BE2C (cell line): ENCODE measurements around the gene LRRTM4.

Source experiments
- DNase-seq: peaks from one replicate; pipeline ENCODE4 v3.0.0-alpha.2; 2020
- H3K27me3 ChIP-seq: fragments of 250-450 bp; sonication (Bioruptor Pico); 2 replicates; pipeline ENCODE4 v1.5.1; 2020; ENCODE audit warnings: mild to moderate bottlenecking
- H3K36me3 ChIP-seq: fragments of 250-450 bp; sonication (Bioruptor Pico); 2 replicates; pipeline ENCODE4 v1.5.1; 2020; ENCODE audit warnings: mild to moderate bottlenecking
- H3K4me1 ChIP-seq: fragments of 250-450 bp; sonication (Bioruptor Pico); 2 replicates; pipeline ENCODE4 v1.5.1; 2020
- H3K4me3 ChIP-seq: 2 replicates; pipeline ENCODE4 v1.5.1; 2011; ENCODE audit warnings: low read depth, low read length
- H3K9me3 ChIP-seq: fragments of 250-450 bp; sonication (Bioruptor Pico); 2 replicates; pipeline ENCODE4 v1.5.1; 2020
- TF ChIP-seq, protein P1 (sequence below): IDR thresholded peaks from 2 replicates; pipeline ENCODE4 v1.5.1; 2012; ENCODE audit warnings: mild to moderate bottlenecking, low read depth, low read length

Gene LRRTM4

DNA sequence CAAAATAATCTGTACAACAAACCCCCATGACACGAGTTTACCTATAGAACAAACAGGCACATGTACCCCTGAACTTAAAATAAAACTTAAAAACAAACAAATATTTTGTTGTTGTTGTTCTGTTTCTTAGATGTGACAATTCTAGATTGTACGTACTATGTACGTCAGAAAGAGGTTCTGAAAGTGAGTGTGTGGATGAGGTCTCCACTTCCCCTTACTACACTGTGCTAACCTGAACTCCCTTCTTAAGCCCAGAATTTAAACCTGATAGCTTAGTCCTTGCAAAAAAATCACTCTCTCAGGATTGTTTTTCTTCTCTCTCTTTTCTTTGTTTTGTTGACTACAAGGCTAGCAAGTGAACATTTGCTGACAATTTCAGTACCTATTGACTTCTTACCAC lies 581.6 kb downstream of the LRRTM4 start:
- no peaks in the 10 kb centered on the region for H3K27me3 ChIP-seq
- no peaks in the 10 kb centered on the region for H3K4me1 ChIP-seq
- H3K9me3 ChIP-seq = no peaks in the 10 kb centered on the region
- DNase-seq = no peak
- no peak overlapping the region for H3K4me3 ChIP-seq
- TF ChIP-seq, protein P1, sequence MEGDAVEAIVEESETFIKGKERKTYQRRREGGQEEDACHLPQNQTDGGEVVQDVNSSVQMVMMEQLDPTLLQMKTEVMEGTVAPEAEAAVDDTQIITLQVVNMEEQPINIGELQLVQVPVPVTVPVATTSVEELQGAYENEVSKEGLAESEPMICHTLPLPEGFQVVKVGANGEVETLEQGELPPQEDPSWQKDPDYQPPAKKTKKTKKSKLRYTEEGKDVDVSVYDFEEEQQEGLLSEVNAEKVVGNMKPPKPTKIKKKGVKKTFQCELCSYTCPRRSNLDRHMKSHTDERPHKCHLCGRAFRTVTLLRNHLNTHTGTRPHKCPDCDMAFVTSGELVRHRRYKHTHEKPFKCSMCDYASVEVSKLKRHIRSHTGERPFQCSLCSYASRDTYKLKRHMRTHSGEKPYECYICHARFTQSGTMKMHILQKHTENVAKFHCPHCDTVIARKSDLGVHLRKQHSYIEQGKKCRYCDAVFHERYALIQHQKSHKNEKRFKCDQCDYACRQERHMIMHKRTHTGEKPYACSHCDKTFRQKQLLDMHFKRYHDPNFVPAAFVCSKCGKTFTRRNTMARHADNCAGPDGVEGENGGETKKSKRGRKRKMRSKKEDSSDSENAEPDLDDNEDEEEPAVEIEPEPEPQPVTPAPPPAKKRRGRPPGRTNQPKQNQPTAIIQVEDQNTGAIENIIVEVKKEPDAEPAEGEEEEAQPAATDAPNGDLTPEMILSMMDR = no peak
- no peaks in the 10 kb centered on the region for H3K36me3 ChIP-seq

DNA sequence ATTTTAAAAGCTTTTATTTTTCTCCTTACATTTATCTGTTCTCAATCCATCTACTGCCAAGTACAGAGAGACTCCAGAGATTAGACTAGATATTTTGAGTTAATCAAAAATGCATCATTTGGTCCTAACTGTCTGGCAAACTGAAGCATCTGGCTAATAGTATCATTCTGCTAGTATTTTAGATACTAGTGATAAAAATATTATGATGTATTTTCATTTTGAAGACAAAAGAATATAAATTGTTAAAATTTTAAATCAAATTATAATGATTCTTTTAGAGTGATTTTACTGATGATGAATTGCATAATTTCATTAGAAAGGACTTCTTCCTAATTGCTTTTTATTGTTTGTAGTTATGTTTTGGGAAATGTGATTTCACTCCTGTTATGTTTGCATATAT lies 584.0 kb downstream of the LRRTM4 start:
- Histone ChIP-seq H3K4me1 (no peaks in the 10 kb centered on the region), H3K9me3 (no peaks in the 10 kb centered on the region), H3K4me3 (no peak overlapping the region), H3K36me3 (no peaks in the 10 kb centered on the region), H3K27me3 (no peaks in the 10 kb centered on the region)
- TF ChIP-seq, protein P1 = no peak
- DNase-seq = no peak

DNA sequence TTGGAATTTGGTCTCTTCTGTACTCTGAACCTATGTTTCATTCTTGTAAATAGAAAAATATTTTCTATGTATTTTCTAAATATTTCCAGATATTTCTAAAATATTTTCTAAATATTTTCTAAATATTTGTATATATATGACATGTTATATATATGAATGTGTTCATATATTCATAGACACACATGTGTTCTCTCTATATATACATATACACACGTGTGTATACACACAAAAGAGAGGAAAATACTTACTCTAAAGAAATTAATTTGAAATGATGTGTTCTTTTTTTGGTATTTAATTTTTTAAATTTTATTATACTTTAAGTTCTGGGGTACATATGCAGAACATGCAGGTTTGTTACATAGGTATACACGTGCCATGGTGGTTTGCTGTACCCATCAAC lies 589.6 kb downstream of the LRRTM4 start:
- TF ChIP-seq, protein P1 = no peak
- H3K36me3 ChIP-seq = no peaks in the 10 kb centered on the region
- DNase-seq = no peak
- H3K9me3 ChIP-seq = no peaks in the 10 kb centered on the region
- no peak overlapping the region for H3K4me3 ChIP-seq
- H3K27me3 ChIP-seq = no peaks in the 10 kb centered on the region
- H3K4me1 ChIP-seq = no peaks in the 10 kb centered on the region

DNA sequence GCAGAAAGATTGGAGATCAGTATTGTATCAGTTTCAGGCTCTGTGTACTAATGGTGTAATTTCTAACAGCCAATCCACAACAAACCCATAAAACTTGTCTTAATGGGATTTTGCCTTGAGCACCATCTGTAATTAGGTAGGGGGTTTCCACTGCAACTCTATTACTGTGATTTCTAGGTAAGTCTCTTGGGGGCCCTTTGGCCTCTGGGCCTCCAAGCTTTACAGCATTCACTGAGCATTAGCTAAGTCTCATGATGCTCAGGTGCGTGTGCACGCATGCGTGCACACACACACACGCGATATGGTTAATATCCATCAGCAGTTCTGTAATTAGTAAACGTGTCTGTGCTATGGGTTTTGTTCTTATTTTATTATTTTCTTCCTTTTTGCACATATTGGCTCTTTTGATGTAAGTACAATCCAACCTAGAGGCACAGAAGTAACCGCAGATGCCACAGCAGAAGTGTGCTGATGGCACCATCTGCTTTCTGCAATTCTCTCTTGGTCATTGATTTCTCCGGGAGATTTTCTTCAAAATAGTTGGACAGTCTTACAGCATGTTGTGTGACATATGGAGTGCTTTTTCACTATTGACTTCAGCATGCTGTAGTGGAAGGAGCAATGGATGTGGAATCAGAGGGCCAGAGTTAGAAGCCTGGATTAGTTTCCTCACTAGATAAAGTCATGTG lies 592.0 kb downstream of the LRRTM4 start:
- no peaks in the 10 kb centered on the region for H3K4me1 ChIP-seq
- DNase-seq = no peak
- no peaks in the 10 kb centered on the region for H3K36me3 ChIP-seq
- H3K4me3 ChIP-seq = no peak overlapping the region
- no peaks in the 10 kb centered on the region for H3K27me3 ChIP-seq
- TF ChIP-seq, protein P1 = no peak
- no peaks in the 10 kb centered on the region for H3K9me3 ChIP-seq

DNA sequence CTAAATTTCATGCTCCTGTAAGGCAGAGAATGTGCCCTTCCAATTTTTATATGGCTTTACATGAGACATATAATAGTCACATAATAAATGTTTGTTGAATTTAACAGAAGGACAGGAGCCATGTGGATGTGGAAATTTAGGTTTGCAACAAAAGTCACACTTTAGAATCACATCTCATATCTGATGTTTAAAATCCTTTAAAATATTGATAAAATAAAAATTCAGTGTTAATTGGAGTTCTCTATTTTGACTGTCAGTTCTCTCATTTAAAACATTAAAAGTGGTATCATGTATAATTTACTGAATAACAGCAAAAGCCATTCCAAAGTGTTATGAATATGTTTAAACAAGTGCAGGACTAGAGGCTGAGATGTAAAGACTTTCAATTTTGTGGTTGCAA lies 594.1 kb downstream of the LRRTM4 start:
- no peak for DNase-seq
- no peaks in the 10 kb centered on the region for H3K27me3 ChIP-seq
- no peaks in the 10 kb centered on the region for H3K4me1 ChIP-seq
- no peak overlapping the region for H3K4me3 ChIP-seq
- no peaks in the 10 kb centered on the region for H3K36me3 ChIP-seq
- H3K9me3 ChIP-seq = no peaks in the 10 kb centered on the region
- TF ChIP-seq, protein P1 = no peak

DNA sequence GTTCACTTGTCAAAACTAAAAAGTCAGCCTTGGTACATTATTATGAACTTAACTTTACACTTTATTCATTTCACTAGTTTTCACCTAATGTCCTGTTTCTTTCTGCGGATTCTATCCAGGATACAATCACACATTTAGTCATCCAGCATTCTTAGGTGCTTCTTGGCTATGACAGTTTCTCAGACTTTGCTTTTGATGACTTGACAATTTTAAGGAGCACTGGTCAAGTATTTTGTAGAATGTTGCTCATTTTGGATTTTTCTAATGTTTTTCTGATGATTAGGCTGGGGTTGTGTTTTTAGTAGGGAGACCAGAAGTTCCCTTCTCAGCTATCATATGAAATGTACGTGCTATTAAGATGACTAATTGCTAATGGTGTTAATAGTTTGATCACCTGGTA lies 601.2 kb downstream of the LRRTM4 start:
- Histone ChIP-seq H3K4me1 (no peaks in the 10 kb centered on the region), H3K36me3 (no peaks in the 10 kb centered on the region), H3K4me3 (no peak overlapping the region), H3K27me3 (no peaks in the 10 kb centered on the region), H3K9me3 (no peaks in the 10 kb centered on the region)
- TF ChIP-seq, protein P1 = no peak
- DNase-seq = no peak
